Kidney (tissue), 14 donors: ENCODE results near the gene C2CD2. TPM values are rescaled to one million over a fixed set of nuclear protein-coding genes. Genes with fewer than 3 reads are reported as not detected.

Experiments
- DNase-seq, 5 donors: peaks; one replicate each; pipeline ENCODE4 v3.0.0-alpha.2; 2013 to 2020
- FAIRE-seq: peaks from 2 replicates; lab custom pipeline; 2012; peaks lifted over from hg19 to GRCh38; lab: Jason Lieb, UNC
- H3K27ac ChIP-seq, 2 donors: one replicate each; pipeline ENCODE4 v1.7.0; 2013; ENCODE audit warnings: low read depth in 2 of 2, low read length in 2 of 2, inconsistent platforms in 1 of 2
- H3K27me3 ChIP-seq: one replicate; pipeline ENCODE4 v1.7.1; 2013; ENCODE audit warnings: low read length, inconsistent platforms; ENCODE audit not compliant: control insufficient read depth, insufficient read depth
- H3K36me3 ChIP-seq, 3 donors: one replicate each; pipeline versions ENCODE4 v1.7.0 to v1.7.1; 2013; ENCODE audit warnings: low read length in 3 of 3, control low read depth in 1 of 3, inconsistent platforms in 1 of 3; ENCODE audit not compliant: insufficient read depth in 3 of 3, control insufficient read depth in 2 of 3
- H3K4me1 ChIP-seq, 3 donors: one replicate each; pipeline versions ENCODE4 v1.7.0 to v1.7.1; 2013; ENCODE audit warnings: low read length in 3 of 3, inconsistent platforms in 1 of 3, low read depth in 1 of 3; ENCODE audit not compliant: control insufficient read depth in 2 of 3, insufficient read depth in 2 of 3
- H3K4me3 ChIP-seq, 3 donors: one replicate each; pipeline versions ENCODE4 v1.7.0 to v1.8.1; 2013; ENCODE audit warnings: low read length in 3 of 3, control low read depth in 1 of 3, inconsistent platforms in 1 of 3
- H3K9ac ChIP-seq, 3 donors: one replicate each; pipeline versions ENCODE4 v1.7.0 to v1.7.1; 2013; ENCODE audit warnings: low read length in 3 of 3, control low read depth in 1 of 3, inconsistent platforms in 1 of 3
- H3K9me3 ChIP-seq, 3 donors: one replicate each; pipeline versions ENCODE4 v1.7.0 to v1.7.1; 2013; ENCODE audit warnings: low read length in 3 of 3, control low read depth in 1 of 3, inconsistent platforms in 1 of 3; ENCODE audit not compliant: control insufficient read depth in 2 of 3, insufficient read depth in 1 of 3
- CTCF ChIP-seq: IDR thresholded peaks from 3 replicates; pipeline ENCODE4 v1.5.1; 2012; ENCODE audit warnings: mild to moderate bottlenecking, moderate library complexity, borderline replicate concordance; ENCODE audit not compliant: insufficient read depth; ENCODE audit errors: extremely low read depth
- intact Hi-C: fragments of 100-400 bp; cut with DNase I; formaldehyde crosslinking; loops from one replicate; pipeline ENCODE4 v1.11.1; 2022
- polyA plus RNA-seq: library from polyadenylated mRNA; stranded (reverse); fragments of 350-450 nt; fragmentation: Illumina TruSeq; extraction: RNeasy Lipid Tissue Mini Kit (QIAGEN cat#74804); gene quantifications from one replicate; pipeline ENCODE4 v1.2.3, GENCODE V29; 2014; ENCODE audit warnings: low read depth, low replicate concordance; ENCODE audit not compliant: insufficient read depth
- total RNA-seq: library from RNA; stranded (reverse); fragmentation: NEBNext Ultra II Directional; extraction: Animal tissue kit (Norgen Biotek cat#: 25700); gene quantifications from one replicate; pipeline ENCODE4 v1.2.1, GENCODE V29; 2021
- donor health status: control.
- donor health status: control.
- donor health status: control.
- donor health status: control.
- donor health status: control.
- donor health status: DM: yes; HTN: yes; CAD: no.
- donor health status: Normal renal cell carcinoma (clear cell type).

Gene C2CD2
- total and polyA plus RNA-seq, 2 donors from 2014 or later = 7.6 to 25.6 TPM

GRCh38 chr21:41836166-41837015 is 117.4 kb downstream of the C2CD2 start:
- Histone ChIP-seq H3K36me3 (peaks cover 0 to 7% (median 0%) of the 10 kb centered on the region in 3 donors), H3K9me3 (peaks cover 0 to 5% (median 0%) of the 10 kb centered on the region in 3 donors), H3K27ac (no peak overlapping the region), H3K27me3 (no peaks in the 10 kb centered on the region), H3K4me3 (no peak overlapping the region), H3K4me1 (no peaks in the 10 kb centered on the region), H3K9ac (no peak overlapping the region)
- FAIRE-seq = no peak
- DNase-seq = peak in 1 of 5 donors; percentile 17
- intact Hi-C loops = no loop called here
- TF ChIP-seq CTCF = no peak

GRCh38 chr21:41835711-41836154 is 118.1 kb downstream of the C2CD2 start:
- Histone ChIP-seq H3K27me3 (no peaks in the 10 kb centered on the region), H3K27ac (no peak overlapping the region), H3K9me3 (no peaks in the 10 kb centered on the region), H3K4me1 (no peaks in the 10 kb centered on the region), H3K36me3 (peaks cover 0 to 7% (median 0%) of the 10 kb centered on the region in 3 donors), H3K4me3 (no peak overlapping the region), H3K9ac (no peak overlapping the region)
- FAIRE-seq (no peak), DNase-seq (peak in 2 of 5 donors; percentile 10 to 21)
- TF ChIP-seq CTCF = no peak
- intact Hi-C loops = no loop called here

Other genes with a start within 250 kb of the C2CD2 start
- gene RIPK4, start 187.0 kb downstream of the C2CD2 start, total RNA-seq = 32.6 TPM
- gene RIPK4, start 187.0 kb downstream of the C2CD2 start, polyA plus RNA-seq = 11.6 TPM
- gene PRDM15, start 74.7 kb downstream of the C2CD2 start, total RNA-seq = 8.4 TPM
- gene PRDM15, start 74.7 kb downstream of the C2CD2 start, polyA plus RNA-seq = 1.3 TPM
- gene ZBTB21, start 56.3 kb upstream of the C2CD2 start, total RNA-seq = 16.0 TPM
- 2.3 TPM for gene ZBTB21, start 56.3 kb upstream of the C2CD2 start, polyA plus RNA-seq
- gene UMODL1, start 117.3 kb upstream of the C2CD2 start, total RNA-seq = not detected
- gene UMODL1, start 117.3 kb upstream of the C2CD2 start, polyA plus RNA-seq = 0.39 TPM